Dermis blood vessel endothelial cell (primary cell): ENCODE measurements around the gene IRF1. TPM values are rescaled to one million over a fixed set of nuclear protein-coding genes. Genes with fewer than 3 reads are reported as not detected.

Experiments
- DNase-seq: peaks from one replicate; pipeline ENCODE4 v3.0.0; 2010
- total RNA-seq: library from RNA; depleted of rRNA; stranded (reverse); fragments of >200 nt; gene quantifications from 2 replicates; pipeline ENCODE4 v1.2.3, GENCODE V29; 2014

Gene IRF1
- total RNA-seq, 1 donor from 2014 or later, result 26.4 TPM

DNA sequence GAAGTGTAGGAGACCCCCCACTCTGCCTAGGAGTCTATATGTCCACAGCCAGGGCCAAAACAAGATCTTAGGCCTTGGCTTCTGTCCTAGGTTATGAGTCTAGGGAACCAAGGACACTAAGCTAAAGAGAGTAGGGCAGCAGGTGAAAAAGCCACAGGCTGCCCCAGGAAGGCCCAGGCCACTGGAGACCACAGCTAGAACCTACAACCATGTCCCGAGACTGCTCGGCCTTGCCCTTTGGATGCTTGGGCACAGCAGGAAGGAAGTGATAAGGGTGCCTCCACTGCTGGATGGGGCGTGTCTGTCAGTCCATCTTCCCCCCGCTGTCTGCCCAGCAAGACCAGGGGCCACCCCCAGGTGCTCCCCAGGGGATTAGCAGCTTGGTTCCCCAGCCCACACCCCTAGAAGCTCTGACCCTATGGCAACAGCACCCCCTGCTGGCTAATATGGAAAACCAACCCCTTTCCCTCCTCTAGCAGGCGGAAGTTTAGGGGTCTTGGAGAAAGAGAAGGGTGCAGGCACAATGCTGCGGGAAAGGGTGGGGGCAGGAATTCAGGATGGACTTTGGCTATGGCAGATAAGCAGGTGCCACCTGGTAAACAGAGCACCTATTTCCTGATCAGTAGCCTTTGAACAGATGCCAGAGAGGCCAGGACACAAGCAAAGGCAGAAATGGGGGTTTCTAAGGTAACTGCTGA is 10.5 kb upstream of the IRF1 start:
- DNase-seq, result peak; percentile 84

DNA sequence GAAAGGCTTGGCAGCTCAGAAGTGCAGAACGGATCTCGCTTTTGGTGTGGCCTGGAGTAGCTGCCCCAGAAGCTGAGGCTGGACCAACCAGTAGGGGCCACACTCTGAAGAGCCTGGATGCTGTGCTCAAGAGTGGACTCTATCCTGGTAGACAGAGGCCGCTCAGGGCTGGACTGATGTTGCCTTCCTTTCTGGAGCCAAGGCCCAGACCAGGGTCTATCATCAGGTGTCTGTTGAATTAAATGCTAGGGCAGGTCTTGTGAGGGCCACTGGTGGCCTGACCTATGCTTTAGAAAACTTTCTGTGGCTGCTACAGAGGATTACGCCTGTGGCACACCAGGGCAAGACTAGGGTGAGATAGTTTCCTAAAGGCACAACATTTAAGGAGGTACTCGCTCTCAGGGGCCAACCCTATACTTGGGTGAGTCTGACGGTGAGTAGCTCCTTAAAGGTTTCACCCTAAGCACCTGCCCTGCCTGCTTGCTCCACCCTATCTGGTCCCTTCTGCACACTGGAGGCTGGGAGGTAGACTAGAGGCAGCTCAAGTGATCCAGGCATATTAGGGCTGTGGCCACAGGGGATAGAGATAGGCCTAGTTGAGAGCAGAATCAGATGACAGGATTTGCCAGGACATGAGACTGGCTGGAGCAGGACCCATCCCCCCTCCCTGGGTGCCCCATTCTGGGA is 9.8 kb upstream of the IRF1 start:
- DNase-seq, result no peak

DNA sequence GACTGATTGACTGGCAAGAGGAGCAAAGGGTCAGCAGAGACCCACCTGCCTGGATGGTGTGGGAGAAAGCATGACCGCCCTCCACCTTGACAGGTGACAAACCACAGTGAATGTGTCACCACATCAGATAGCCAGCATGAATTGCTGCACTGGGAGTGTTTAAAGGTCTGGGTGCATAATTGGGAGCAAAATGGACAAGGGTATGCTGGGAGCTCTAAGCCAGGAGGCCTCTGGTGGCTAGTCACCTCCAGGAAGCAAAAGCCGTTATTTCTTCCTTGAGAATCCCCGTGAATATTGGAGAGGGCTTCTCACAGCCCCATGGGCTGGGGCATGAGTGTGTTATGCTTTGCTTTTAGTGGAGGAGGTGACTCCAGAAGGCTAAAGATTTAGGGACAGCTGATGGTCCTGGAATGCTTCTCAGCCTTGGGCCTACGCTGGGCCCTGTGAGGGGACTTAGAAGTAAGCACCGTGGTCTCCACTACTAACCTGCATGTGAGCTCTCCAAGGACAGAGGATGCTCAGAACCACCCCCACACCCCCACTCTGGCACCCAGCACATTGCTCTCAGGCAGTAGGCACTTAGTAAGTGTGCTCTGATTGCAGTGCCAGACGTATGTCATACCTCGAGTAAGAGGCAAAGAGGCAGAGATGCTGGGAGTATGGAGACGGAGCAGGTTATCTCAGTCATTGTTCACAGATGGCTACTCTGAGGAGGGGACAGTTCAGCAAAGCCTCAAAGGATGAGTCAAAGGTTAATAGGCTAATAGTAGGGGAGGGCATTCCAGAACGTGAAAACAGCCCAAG is 9.1 kb upstream of the IRF1 start:
- DNase-seq, result no peak

DNA sequence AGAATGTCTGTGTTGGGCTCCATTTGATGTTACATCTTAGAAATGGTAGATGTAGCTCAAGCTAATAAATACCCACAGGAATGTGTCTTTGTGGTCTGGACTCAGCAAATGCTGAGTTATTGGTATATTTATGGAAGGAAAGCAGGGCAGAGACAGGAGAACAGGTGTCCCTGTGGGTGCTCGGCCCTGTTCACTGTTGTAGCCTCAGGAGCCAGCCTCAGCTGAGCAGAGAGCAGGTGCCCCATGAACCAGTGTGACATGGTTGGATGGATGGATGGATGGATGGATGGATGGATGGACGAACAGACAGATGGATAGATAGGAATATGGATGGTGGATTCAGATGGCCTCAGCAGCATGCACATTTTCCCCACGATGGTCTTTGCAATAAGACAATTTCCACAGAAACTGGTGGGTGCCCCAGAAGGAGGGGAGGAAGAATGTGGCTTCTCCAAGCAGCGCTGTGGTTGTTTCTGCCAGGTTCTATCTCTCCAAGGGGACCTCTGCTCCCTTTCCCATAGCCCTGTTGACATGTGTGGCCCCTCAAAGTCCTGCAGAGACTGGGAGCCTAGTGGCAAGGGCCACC is 8.2 kb upstream of the IRF1 start:
- no peak for DNase-seq

DNA sequence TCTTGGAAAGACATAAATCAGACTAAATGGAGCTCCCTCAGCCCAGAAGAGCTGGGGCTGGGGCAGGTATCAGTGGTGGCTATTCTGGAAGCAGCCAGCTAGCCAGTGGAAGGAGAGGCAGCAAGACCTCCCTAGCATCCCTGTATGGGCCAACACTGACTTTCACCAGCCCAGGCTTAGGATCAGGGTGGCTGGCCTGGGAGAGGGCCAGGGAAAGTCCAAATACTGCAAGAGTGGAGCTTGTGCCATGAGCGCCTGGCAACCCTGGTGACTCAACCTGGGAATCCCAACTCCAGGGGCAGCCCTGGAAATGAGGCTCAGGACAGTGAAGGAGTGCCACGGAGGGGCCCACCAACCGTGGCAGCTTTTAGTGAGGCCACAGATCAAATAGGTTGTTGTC is 7.6 kb upstream of the IRF1 start:
- DNase-seq, result peak; percentile 52

DNA sequence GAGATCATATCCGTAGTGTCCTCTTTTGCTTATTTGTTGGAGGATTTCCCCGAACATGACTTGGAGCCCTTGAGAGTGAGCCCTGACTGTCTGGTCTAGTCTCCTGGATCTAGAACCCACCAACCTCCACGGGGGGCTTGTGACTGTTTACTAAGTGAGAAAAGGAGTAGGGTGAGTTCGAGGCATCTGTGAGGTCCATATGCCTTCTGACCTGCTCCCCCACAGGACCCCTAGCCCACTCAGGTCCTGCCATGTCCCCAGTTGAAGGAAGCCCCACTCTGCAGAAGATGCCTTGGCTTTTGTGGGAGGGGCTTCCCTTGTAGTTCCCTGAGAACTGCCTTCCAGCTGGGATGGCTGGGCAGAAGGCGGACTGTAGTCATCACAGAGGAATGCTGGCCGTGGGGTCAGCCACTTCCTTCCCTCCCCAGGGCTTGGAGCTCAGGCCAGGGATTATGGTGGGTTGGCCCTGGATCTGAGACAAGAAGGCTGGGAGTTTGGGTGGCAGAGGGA is 7.0 kb upstream of the IRF1 start:
- peak; percentile 93 for DNase-seq

DNA sequence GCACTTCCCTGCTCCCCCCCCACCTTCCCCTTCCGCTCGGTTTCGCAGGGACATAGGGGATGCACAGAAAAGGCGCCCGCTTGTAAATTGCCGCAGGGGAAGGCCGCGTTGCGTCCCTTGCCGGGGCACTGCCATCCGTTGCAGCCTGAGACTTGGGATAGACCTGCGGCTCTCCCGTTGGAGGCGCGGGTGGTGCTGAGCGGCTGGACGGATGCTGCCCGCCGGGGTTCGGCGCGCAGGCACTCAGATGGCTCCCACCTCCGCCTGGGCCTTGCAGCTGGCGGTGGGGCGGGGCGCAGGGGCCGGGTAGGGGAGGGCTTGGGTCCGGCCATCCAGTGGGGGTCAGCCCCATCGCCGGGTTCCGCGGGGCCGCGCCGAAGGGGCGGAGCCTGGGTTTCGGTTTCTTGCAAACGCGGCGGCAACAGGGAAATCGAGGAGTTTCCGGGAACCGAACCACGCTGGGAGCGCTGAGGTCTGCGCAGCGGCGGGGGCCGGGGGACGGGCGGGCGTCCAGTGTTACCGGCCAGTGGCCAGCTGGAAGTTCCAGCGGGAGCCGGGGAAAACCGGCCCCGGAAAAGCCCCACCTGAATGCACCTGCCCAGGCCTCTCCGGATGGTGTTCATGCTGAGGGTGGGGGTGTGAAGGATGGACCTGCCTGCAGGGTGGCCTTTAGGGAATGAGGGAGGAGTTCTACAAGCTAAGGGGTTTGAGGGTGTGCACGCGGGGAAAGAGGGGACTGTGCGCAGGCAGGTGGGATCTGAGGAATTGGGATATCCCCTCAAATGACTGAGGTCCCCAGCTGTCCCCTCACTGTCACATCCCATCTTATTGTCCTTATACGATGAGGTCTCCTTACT is 6.3 kb upstream of the IRF1 start:
- peak; percentile 86 for DNase-seq

DNA sequence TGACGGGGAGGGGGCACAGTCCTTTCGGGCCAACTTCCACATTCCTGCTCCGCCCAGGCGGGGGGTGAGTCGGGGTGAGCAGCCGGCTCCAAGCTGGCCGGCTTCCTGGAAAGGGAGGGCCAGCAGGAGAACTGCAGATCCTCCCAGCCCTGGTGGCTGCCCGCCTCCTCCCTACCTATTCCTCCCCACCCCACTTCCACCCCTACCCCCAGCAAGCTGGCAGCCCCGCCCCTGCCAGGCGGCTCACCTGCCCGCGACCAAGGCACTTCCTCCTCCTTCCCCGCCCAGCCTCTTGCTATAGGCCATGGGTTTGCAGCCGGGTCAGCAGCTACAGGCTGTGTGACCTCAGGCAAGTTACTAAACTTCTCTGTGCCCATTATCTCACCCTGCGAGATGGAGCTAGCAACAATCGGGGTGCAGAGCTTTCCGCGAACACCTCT is 5.6 kb upstream of the IRF1 start:
- peak; percentile 72 for DNase-seq

DNA sequence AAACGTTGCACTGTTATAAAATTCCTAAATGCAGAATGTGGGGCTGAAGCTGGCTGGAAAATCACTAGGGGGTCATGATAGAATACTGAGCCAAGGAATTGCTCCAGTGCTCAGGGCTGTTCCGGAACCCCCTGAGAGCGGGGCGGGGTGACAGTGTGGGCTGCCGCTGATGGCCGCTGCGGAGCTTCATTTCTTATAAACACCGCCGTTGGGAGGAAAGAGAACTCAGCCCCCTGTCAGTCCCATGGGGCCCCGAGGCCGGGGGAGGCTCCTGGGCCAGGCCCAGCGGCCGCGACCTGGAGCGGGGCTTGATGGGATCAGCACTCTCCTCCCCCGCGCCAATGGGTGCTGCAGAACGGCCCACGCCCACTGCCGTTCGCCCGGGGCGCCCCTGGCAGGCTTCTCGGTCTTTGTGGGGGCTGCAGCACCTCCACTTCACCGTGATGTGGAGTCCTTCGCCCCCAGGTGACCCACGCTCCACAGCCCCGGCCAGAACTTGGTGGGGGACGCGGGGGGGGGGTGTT is 5.2 kb upstream of the IRF1 start:
- DNase-seq, result peak; percentile 53

DNA sequence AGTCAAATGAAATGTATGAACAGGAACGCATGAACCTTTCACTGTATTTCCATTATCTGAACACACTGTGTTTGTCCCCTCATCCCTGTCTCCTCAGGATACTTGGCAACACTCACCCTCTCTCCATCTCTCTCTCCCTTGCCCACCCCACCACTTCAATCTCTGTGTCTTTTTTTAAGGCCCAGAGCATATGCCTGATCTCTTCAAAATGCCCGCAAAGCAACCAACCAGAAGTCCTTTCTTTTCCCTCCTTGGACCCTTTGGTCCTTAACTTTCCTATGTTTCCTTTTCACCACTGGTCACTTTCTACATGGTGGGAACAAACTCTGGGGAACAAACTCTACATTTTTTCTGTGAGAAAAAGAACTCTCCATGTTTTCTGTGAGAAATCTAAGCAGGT is 3.2 kb upstream of the IRF1 start:
- no peak for DNase-seq

DNA sequence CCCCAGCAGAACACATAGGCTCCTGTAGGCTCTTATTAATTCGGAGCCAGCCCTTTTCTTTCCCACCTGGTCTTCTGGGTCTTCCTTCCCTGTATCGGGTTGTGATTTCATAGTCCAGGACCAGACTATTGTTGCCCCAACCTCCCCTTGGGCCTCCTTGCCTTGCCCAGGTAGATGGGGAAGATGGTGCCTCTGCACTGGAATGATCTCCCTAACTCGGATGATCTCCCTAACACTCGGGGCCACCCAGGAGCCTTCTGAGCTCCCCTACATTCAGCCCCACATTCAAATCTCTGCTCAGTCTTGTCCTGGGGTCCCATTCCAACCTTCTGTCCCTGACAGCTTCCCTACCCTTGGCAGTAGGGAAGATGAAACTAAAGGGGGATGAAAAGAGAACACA is 2.7 kb upstream of the IRF1 start:
- no peak for DNase-seq

DNA sequence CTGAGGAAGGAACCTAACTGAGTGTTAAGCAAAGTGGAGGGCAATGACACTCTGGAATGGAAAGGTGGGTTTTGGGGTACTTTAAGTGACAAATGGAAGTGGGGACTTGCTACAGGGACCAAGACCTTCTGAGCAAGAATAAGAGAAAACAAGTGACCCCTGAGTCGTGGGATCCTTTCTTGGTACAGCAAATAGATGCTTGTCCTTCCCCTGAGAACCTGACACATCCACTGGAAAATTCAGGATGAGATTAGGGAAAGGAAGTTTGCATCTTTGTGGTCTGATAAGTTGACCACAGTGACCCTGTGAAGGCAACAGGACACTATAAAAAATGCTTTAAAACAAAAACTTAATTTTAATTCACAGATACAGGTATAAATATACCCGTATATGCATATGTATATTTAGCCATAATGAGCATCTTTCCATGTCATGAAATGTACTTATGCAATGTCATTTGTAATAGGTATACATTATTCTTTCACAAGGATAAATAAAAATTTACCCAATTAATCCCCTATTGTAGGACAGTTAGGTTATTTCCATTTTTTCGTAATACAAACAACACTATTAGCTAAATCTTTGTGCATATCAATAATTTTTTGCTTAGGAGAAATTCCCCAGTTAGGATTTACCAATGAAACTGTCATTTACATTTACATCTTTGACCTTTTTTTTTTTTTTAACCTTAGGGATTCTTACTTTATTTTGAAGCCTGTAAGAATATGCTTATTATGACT is 2.0 kb upstream of the IRF1 start:
- no peak for DNase-seq

DNA sequence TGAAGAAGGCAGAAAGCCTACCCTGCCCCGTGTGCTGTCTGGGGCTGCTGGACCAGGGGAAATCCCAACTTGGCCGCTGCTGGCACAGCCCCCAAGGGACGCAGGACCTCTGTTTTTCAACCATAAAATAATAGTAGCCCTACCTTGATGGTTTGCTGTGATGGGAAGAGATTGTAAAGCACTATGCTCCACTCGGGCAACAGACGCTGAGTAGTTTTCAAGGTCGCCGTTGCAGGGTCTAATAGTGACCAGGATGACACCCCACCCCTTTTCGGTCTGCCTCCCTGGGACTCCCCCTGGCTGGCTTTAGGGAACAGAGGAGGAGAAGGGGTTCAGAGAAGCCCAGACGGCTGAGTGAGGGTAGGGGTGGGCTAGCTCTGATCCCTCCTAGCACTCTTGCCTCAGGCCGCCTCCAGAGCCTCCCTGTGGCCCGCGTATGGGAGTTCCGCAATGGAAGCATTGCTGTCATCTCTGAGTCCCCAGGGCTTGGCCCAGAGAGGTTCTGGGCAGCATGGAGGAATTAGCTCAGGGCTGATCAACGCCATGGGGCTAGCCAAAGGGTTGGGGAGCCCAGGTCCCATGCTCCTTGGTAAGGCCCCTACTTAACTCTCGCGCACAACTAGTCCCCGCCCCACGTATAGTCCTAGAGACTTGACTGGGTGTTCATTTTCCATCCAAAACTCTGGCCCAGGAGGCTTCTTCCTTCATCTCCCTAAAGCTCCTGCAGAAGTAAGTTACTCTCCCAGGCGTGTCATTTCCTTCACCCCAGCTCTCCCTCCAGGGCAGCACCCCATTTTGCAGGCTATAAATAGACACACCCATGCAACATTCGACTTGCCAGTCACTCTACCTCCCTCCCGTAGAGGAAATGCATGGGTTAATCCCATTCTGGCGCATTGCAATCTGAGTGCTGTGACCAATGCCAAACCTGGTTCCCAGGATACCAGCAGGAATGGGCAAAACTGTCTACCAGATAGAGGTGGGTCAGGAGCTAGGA is 1.1 kb upstream of the IRF1 start:
- DNase-seq, result no peak

DNA sequence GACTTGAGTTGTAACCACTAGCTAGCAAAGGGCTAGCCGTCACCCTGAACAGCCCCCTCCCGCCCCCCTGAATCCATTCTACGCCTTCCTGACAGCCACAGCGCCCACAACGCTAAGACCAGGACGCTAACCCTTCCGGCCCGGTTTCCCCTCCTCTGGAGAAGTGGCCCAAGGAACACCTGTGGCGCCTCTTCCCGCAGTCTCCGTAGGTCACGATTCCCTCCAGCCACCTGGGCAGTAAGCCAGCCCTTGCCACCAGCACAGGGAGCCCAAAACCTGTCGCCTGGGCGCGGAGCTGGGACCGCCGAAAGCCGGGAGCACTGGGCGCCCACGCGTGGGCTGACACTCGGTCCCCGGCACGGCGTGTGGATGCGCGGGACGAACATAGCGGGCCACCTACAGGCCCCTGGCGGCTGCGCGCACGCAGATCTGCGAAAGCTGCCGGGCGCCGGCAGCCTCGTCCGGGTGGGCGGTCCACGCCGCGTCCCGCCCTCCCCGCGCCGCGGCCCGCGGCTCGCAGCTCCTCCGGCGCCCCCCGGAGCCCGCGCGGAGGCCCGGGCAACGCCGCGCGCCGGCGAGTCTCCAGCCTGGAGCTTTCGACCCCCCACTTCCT is 596 bp downstream of the IRF1 start:
- DNase-seq, result peak; percentile 65

DNA sequence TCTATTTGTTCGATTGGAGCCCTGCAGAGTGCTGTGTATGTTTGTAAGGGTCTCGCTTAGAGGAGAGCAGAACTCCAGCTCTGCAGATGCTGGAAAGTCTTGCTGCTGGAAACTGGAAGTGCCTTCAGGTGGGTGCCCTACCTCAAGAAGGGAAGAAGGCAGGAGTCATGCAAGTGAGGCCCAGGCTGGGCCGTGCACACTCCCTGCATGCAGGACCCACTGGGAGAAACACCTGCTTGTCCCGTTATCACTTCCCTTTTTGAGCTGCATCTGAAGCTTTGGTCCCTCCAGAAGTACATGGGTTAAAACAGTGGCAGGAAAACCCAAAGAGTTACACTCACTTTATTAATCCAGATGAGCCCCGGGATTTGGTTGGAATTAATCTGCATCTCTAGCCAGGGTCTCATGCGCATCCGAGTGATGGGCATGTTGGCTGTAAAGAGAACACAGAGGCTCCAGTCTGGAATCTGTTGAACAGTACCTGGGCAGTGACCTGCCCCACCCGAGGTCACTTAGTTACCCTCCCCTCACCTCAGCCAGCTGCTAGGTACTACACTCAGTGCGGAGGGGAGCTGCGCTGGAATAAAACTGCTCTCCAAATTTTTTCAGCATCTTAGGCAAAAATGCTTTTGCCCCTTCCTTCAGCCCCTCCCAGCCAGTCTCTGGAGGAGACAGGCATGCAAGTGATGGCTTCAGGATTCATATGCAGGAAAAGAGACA is 1.4 kb downstream of the IRF1 start:
- no peak for DNase-seq

DNA sequence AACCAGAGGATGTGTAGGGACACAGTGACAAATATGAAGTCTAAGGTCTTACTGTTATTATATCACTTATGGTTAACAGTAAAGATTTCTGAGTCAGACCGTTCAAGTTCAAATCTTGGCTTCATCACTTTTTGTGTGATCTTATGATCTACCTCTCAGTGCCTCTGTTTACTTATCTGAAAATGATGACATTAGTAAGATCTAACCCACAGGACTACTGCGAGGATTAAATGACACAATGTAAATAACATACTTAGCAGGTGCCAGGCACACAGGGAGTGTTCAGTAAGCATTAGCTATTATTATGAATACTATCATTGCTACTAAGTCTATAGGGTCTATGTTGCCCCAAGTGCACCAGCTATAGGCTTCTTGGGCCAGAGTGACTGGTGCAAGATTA is 2.0 kb downstream of the IRF1 start:
- DNase-seq, result no peak

DNA sequence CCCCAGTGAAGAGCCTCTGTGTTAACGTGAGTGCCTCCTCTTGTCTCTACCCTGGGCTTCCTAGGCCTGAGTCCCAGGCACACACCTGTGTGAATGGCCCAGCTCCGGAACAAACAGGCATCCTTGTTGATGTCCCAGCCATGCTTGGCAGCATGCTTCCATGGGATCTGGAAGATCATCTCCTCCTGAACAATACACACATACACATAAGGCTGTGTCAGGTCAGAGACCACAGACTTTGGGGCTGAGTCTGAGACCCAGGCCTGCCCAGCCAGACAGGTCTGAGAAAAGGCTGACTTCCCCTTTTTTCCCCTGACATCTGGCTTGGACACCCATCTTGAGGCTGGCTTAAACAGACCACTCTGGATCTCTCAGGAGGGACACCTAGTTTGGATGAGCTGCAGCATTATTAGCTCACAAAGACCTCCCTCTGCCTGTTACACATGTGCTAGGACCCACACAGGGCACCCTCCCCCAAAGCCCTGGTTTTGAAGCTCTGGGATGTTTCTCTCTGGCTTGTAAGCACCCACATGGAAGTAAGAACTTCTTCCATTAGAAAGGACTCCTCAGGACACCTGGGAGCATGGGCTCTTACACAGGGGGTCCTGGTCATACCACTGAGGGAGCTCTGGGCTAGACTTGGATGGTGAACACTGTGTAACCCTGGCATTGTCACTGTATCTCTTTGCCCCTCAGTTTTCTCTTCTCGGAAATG is 2.6 kb downstream of the IRF1 start:
- DNase-seq, result no peak

DNA sequence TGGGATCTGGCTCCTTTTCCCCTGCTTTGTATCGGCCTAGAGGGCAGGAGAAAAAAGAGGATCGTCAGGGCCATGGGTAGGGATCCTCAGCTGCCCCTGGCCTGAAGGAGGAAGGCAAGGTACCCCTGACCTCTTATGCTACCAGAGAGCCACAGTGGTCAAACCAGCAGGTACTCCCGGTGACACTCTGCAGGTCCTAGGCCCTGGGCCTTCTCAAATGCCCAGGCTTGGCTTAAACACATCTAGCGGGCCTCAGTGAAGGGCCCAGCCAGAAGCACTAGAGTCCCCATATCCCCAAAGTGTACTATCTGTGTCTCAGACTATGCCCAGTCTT is 3.5 kb downstream of the IRF1 start:
- no peak for DNase-seq
